Measurements from ENCODE around the gene KBTBD8. TPM values are rescaled to one million over a fixed set of nuclear protein-coding genes. Genes with fewer than 3 reads are reported as not detected.

Gene KBTBD8
- total RNA-seq, 4 donors from 2014 or later, result 0.84 to 3.1 (median 1.6) TPM

- no peak for DNase-seq (ENCODE audit: low spot score)
- no peak for TF ChIP-seq CTCF (IDR thresholded peaks at IDR 0.05)
- ATAC-seq (ENCODE audit: low FRiP score), result no peak
Measured at GRCh38 chr3:67048715-67049074, 50.6 kb downstream of the KBTBD8 start.

- DNase-seq (ENCODE audit: low spot score) (no peak), ATAC-seq (ENCODE audit: low FRiP score) (no peak)
- TF ChIP-seq CTCF (IDR thresholded peaks at IDR 0.05), result no peak
Measured at GRCh38 chr3:67059443-67059842, 61.3 kb downstream of the KBTBD8 start.

Data from omental fat pad (tissue), 4 donors.